B cell (primary cell): ENCODE data around the gene GRID2. TPM values are rescaled to one million over a fixed set of nuclear protein-coding genes. Genes with fewer than 3 reads are reported as not detected.

Experiments used
- ATAC-seq: fragments of 200-7000 bp; cut with Tn5 transposase; one replicate; pipeline ENCODE4 v1.10.0; 2021; ENCODE audit warnings: low read depth, mild to moderate bottlenecking, moderate number of reproducible peaks, moderate library complexity
- CTCF ChIA-PET: fragments of 350-600 bp; sonication (Branson Sonifier 250); formaldehyde crosslinking; loops from one replicate; lab custom pipeline; 2021; ENCODE audit warnings: antibody characterized with exemption, inconsistent platforms; lab: Charles Lee
- POLR2A ChIA-PET: fragments of 350-600 bp; sonication (Branson Sonifier 250); formaldehyde crosslinking; loops from one replicate; lab custom pipeline; 2021; ENCODE audit warnings: antibody characterized with exemption; lab: Charles Lee
- DNase-seq: peaks from one replicate; pipeline ENCODE4 v3.0.0; 2013
- H2AFZ ChIP-seq: 2 replicates; pipeline ENCODE4 v1.6.1; 2012; ENCODE audit warnings: mild to moderate bottlenecking, low read depth, low read length; ENCODE audit not compliant: insufficient read depth, poor library complexity, severe bottlenecking
- H3K27ac ChIP-seq, 2 donors: 1 replicate in 1 of 2; 2 replicates in 1 of 2; pipeline ENCODE4 v1.5.1; 2012 to 2013; ENCODE audit warnings: low read length in 2 of 2, mild to moderate bottlenecking in 2 of 2, moderate library complexity in 1 of 2
- H3K27me3 ChIP-seq, 4 experiments: fragments of 200-600 bp in 1 of 4; sonication (generic) in 1 of 4; replicated peaks in 1 of 4; 1 replicate in 2 of 4; 2 replicates in 2 of 4; pipeline versions ENCODE4 v1.6.1 to v1.7.0; 2013 to 2016; ENCODE audit warnings: low read length in 3 of 4, mild to moderate bottlenecking in 2 of 4, mixed read lengths in 1 of 4, moderate library complexity in 1 of 4; ENCODE audit not compliant: insufficient read depth in 4 of 4, control insufficient read depth in 3 of 4; ENCODE audit errors: control extremely low read depth in 1 of 4
- H3K36me3 ChIP-seq, 2 experiments: replicated peaks in 1 of 2; 1 replicate in 1 of 2; 2 replicates in 1 of 2; pipeline versions ENCODE4 v1.6.1 to v1.7.1; 2013; ENCODE audit warnings: low read length in 1 of 2; ENCODE audit not compliant: insufficient read depth in 2 of 2, control insufficient read depth in 1 of 2; ENCODE audit errors: control extremely low read depth in 1 of 2, extremely low read depth in 1 of 2
- H3K4me1 ChIP-seq, 2 donors: fragments of 200-600 bp in 1 of 2; sonication (generic) in 1 of 2; 1 replicate in 1 of 2; 2 replicates in 1 of 2; pipeline versions ENCODE4 v1.5.1 to v1.6.1; 2013 to 2017; ENCODE audit warnings: low read length in 2 of 2; ENCODE audit not compliant: control insufficient read depth in 2 of 2, insufficient read depth in 2 of 2
- H3K4me2 ChIP-seq: replicated peaks from 2 replicates; pipeline ENCODE3; 2012; ENCODE audit warnings: mild to moderate bottlenecking, low read depth, low read length; ENCODE audit not compliant: poor library complexity, severe bottlenecking
- H3K4me3 ChIP-seq, 5 experiments: fragments of 200-600 bp in 1 of 5; sonication (generic) in 1 of 5; 1 replicate in 3 of 5; 2 replicates in 2 of 5; pipeline versions ENCODE4 v1.5.1 to v1.7.0; 2011 to 2016; ENCODE audit warnings: low read length in 4 of 5, mild to moderate bottlenecking in 4 of 5, low read depth in 2 of 5, control low read depth in 1 of 5, moderate library complexity in 1 of 5; ENCODE audit not compliant: insufficient read depth in 1 of 5; ENCODE audit errors: control extremely low read depth in 1 of 5, extremely low read depth in 1 of 5
- H3K79me2 ChIP-seq: fragments of 200-600 bp; sonication (generic); one replicate; pipeline ENCODE4 v1.6.0; 2016; ENCODE audit warnings: low read length; ENCODE audit not compliant: control insufficient read depth, insufficient read depth
- H3K9ac ChIP-seq: fragments of 200-600 bp; sonication (generic); 2 replicates; pipeline ENCODE4 v1.6.1; 2017; ENCODE audit warnings: mild to moderate bottlenecking, low read length, moderate library complexity
- H3K9me3 ChIP-seq, 3 donors: one replicate each; pipeline versions ENCODE4 v1.6.1 to v1.7.1; 2013; ENCODE audit warnings: low read length in 2 of 3; ENCODE audit not compliant: control insufficient read depth in 2 of 3, insufficient read depth in 1 of 3; ENCODE audit errors: control extremely low read depth in 1 of 3
- H4K20me1 ChIP-seq: 2 replicates; pipeline ENCODE4 v1.6.0; 2012; ENCODE audit warnings: mild to moderate bottlenecking, low read length; ENCODE audit not compliant: insufficient read depth, control insufficient read depth, poor library complexity, severe bottlenecking
- H3K27ac Mint-ChIP-seq: one replicate; pipeline ENCODE4 v1.8.0; 2021; ENCODE audit warnings: mixed read lengths
- H3K27me3 Mint-ChIP-seq: one replicate; pipeline ENCODE4 v1.8.0; 2021; ENCODE audit warnings: mixed read lengths
- H3K4me1 Mint-ChIP-seq: one replicate; pipeline ENCODE4 v1.8.0; 2021; ENCODE audit warnings: mixed read lengths
- H3K4me3 Mint-ChIP-seq: one replicate; pipeline ENCODE4 v1.8.0; 2021; ENCODE audit warnings: mixed read lengths
- H3K9me3 Mint-ChIP-seq: one replicate; pipeline ENCODE4 v1.8.0; 2022; ENCODE audit warnings: mixed read lengths; ENCODE audit not compliant: insufficient read depth
- CTCF ChIP-seq: fragments of 200-600 bp; IDR thresholded peaks from one replicate; pipeline ENCODE4 v1.8.0; 2022; ENCODE audit warnings: antibody characterized with exemption, mild to moderate bottlenecking
- EZH2 ChIP-seq: IDR thresholded peaks from 2 replicates; pipeline ENCODE4 v1.6.1; 2012; ENCODE audit warnings: borderline replicate concordance, low read depth, mild to moderate bottlenecking, moderate library complexity, low read length; ENCODE audit not compliant: insufficient read depth, poor library complexity, severe bottlenecking
- WGBS: methylation state at CpG from one replicate; pipeline ENCODE4 v1.1.5; 2013; ENCODE audit warnings: missing lambda C conversion rate; ENCODE audit not compliant: insufficient coverage; 5-methylcytosine and 5-hydroxymethylcytosine counted together
- intact Hi-C: fragments of 100-400 bp; cut with micrococcal nuclease; formaldehyde crosslinking; loops from one replicate; pipeline ENCODE4 v1.10.0; 2022
- polyA plus RNA-seq: library from polyadenylated mRNA; depleted of rRNA; stranded (reverse); fragments of >200 nt; gene quantifications from 2 replicates; pipeline ENCODE4 v1.2.3, GENCODE V29; 2012
- total RNA-seq, 2 donors: library from RNA; stranded (reverse); fragments of 120-200 nt in 1 of 2; gene quantifications; 1 replicate in 1 of 2; 2 replicates in 1 of 2; pipeline versions ENCODE4 v1.2.3 to v1.2.4, GENCODE V29; 2013 to 2022

GRID2 gene
- total and polyA plus RNA-seq, 2 donors (not counting 1 experiment from before 2014, with no cell fraction given): not detected

DNA sequence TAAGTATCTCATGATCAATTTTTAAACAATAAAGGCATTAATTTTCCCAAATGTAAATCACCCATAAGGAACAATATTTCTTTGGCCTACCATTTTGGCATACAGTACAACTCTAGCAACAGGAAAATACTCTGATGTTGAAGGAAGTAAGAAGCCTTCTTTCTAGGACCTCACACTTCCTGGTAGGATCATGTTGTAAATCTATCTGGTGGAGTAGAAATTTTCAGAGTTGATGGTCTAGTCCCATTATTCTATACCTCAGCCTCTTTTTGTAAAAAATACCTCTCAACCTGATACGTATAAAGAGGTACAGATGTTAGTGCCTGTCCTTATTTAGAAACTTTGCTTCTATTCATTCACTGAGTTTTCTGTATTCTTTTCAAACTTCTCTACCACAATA, 40.2 kb upstream of the GRID2 start:
- Histone ChIP-seq H3K79me2 (no peaks in the 10 kb centered on the region), H4K20me1 (no peaks in the 10 kb centered on the region), H3K36me3 (no peaks in the 10 kb centered on the region), H2AFZ (no peak overlapping the region), H3K9me3 (peaks cover 0 to 1% (median 0%) of the 10 kb centered on the region in 3 donors), H3K9ac (no peak overlapping the region), H3K27ac (no peak overlapping the region), H3K4me2 (no peak overlapping the region), H3K27me3 (no peaks in the 10 kb centered on the region), H3K4me3 (no peak overlapping the region), H3K4me1 (no peaks in the 10 kb centered on the region)
- no peak for DNase-seq
- H3K27ac Mint-ChIP-seq: no peak overlapping the region
- no peaks in the 10 kb centered on the region for H3K27me3 Mint-ChIP-seq
- ChIA-PET CTCF (no interaction called here), POLR2A (no interaction called here)
- WGBS: no CpG with 5 or more reads among the region's 1 CpG
- no peak for ATAC-seq
- no peaks in the 10 kb centered on the region for H3K4me1 Mint-ChIP-seq
- no peaks in the 10 kb centered on the region for H3K9me3 Mint-ChIP-seq
- no peak for TF ChIP-seq EZH2
- TF ChIP-seq CTCF: no peak
- intact Hi-C loops: no loop called here
- H3K4me3 Mint-ChIP-seq: no peak overlapping the region

- ATAC-seq: no peak
- ChIA-PET CTCF (no interaction called here), POLR2A (no interaction called here)
- Histone ChIP-seq H2AFZ (no peak overlapping the region), H3K36me3 (no peaks in the 10 kb centered on the region), H4K20me1 (no peaks in the 10 kb centered on the region), H3K27ac (no peak overlapping the region), H3K27me3 (no peaks in the 10 kb centered on the region), H3K4me1 (no peaks in the 10 kb centered on the region), H3K4me2 (no peak overlapping the region), H3K9ac (no peak overlapping the region), H3K9me3 (no peaks in the 10 kb centered on the region), H3K79me2 (no peaks in the 10 kb centered on the region), H3K4me3 (no peak overlapping the region)
- H3K27me3 Mint-ChIP-seq: no peaks in the 10 kb centered on the region
- intact Hi-C loops: no loop called here
- no peaks in the 10 kb centered on the region for H3K9me3 Mint-ChIP-seq
- no peak overlapping the region for H3K4me3 Mint-ChIP-seq
- no peak overlapping the region for H3K27ac Mint-ChIP-seq
- 100% methylated on average over 2 of the region's 3 CpGs for WGBS
- DNase-seq: no peak
- TF ChIP-seq CTCF (no peak), EZH2 (no peak)
- H3K4me1 Mint-ChIP-seq: no peaks in the 10 kb centered on the region
Observed at GRCh38 chr4:92264163-92264562, 39.6 kb upstream of the GRID2 start.
